ENCODE data around the gene POM121C.
"Not testable (repeated sequence)": the region's sequence is repeated elsewhere in the genome, so short reads cannot be mapped to it uniquely, and the experiment has no call there.

POM121C gene

DNA sequence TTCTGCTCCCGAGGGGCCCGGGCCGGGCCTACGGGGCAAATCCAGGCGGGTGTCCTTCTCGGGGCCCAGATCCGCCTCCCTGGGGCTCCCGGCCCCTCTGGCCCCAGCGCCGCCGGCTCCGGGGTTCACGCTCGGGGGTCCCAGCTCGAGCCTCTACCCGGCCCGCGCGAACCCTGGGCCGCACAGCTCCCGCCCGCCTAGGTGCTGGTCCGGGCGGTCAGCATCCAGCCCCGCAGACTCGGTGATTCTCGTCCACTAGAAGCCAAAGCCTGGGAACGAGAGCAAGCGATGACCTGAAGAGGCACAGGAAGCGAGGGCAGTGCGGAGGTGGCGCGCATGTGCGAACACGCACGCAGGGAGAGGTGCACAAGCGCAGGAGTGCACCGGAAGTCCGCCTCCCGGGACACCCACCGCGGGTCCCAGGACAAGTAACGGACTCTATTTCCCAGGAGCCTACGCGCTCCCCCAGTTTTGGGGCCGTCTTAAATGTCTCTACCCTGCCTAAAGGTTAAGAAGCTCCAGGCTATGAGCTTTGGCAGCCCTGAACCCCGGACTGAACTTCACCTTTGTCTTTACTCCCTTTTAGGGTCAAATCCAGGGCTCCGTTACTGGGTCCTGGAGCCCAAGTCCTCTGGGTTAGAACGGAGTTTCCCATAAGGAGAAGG is at the start of gene POM121C:
TSS of gene POM121C (minus strand) at position 321 of the 665 bp plus-strand sequence. CDS start 44,803 bp downstream, outside the sequence.
- DNase-seq = peak; percentile 84

DNA sequence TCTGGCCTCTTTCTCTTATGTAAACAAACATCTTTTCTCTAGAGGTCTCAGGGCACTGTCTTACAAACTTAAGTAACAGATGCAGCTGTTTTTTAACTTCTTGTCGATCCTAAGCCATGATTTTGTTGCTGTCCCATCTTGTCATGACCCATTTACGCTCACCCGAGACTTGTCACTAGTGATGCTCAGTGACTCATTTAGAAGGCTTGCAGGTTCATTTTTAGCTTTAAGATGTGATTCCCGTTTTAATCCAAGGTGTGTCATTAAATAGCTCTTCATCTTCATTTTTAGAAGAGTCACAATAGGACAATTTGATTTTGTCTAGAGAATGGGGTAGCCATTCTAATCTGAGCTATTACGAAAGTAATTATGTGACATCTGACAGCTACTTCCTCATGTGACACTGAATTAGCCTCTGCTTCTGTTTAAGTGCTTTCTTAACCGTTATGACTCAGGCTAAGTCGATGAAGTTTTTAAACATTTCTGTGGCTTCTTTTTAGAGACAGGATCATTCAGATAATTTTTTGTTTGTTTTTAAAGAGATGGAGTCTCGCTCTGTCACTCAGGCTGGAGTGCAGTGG is 48.7 kb upstream of the POM121C start:
- peak; percentile 91 for DNase-seq

DNA sequence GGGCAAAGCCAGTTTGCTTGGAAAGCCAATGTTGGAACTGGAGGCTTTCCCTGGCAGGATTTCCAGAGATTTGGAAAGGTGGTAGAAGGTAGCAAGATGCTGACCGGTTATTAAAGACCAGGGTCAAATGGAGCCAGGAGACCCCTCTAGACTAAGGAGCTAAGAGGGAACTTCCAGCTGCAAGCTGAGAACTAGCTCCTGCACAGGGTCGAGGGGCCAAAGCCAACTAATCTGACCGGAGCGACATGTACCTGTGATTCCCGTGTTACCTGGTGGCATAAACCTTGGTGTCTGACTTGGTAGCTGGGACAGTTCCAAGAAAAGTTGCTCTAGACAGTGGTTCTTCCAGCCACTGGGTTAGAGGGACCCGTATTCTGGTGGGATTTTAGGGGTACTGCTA is 47.8 kb upstream of the POM121C start:
- no peak for DNase-seq

GRCh38 chr7:75532639-75533038 is 46.5 kb upstream of the POM121C start:
- no peak for DNase-seq

- DNase-seq = no peak
These were observed 45.3 kb upstream of the POM121C start for GRCh38 chr7:75531359-75531821.

GRCh38 chr7:75527224-75527722 is 41.2 kb upstream of the POM121C start:
- peak; percentile 9 for DNase-seq

DNA sequence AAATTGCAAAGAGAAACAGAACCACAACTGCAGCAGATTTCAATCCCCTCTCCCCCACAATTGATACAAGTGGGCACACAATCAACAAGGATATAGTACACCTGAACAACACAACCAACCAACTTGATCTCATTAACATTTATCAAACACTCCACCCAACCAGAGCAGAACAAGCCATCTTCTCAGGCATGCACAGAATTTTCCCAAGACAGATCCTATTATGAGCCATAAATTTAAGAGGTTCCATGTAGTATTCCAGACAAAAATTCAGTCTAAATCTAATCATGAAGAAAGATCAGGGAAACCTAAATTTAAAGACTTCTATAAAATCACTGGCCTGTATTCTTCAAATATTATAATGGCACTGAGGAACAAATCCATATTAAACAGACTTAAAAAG is 35.6 kb upstream of the POM121C start:
- not testable (repeated sequence) for DNase-seq

DNA sequence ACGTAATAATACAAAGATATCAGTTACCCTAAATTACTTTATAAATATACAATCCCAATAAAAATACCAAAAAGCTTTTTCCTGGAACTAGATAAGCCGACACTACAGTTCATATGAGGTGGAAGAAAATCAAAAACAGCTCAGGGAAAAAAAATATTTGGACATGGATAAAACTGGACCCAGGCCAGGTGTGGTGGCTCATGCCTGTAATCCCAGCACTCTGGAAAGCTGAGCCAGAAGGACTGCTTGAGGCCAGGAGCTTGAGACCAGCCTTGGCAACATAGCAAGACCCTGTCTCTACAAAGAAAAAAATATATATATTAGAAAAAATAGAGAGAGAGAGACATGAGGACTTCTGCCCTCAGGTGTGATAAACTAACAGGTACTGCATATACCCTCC is 32.7 kb upstream of the POM121C start:
- not testable (repeated sequence) for DNase-seq

- not testable (repeated sequence) for DNase-seq
These were observed 22.9 kb upstream of the POM121C start for GRCh38 chr7:75509033-75509432.

DNA sequence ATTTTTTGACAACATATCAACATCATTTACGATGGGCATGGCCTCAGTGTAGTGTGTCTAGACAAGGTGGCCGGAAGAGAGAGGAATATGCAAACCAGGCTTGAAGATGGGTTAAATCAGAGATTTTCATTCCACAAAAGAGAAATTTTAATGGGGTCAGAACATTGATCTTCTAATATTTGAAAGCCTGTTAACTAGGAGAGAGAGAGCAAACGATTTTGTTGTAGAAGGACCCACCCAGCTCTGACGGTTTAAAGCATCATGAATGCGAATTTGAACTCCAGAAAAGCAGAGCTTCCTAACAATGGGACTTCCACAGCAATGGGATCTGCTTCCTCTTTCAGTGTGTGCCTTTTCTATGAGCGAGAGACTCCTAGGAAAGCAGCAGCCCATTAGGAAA is 5.9 kb upstream of the POM121C start, which contains the start of gene SPDYE5:
TSS of gene SPDYE5 (plus strand) at position 301 of the 400 bp plus-strand sequence. CDS start 1,728 bp downstream, outside the sequence.
- DNase-seq = not testable (repeated sequence)

DNA sequence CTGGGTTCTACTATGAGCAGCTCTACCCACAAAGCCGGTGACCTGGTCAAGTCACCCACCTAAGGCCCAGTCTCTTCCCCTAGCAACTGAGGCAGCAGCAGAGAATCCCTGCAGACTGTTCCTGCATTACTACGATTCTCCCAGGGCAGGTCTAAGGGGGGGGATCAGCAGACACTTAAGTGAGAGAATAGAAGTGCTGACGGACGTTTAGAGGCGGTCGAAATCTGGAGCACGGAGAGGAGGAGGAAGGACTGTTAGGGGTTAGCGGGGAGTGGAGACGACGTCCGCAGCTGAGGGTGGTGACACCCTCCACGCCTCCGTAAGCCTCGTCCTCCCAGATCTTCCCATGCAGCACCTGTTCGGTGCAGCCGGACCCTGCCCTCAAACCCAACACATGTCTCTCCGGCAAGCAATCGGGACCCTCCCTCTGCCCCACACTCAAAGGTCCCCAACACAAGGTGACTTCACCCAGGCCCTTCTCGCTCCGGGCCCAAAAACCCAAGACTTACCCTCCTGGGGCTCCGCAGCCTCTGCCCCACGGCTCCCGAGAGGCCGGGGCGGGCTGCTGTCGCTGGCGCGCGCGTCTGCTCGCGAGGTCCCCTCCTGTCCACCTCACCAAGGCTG is 632 bp downstream of the POM121C start:
- DNase-seq = not testable (repeated sequence)

GRCh38 chr7:75480313-75480712 is 5.8 kb downstream of the POM121C start:
- DNase-seq = not testable (repeated sequence)

DNA sequence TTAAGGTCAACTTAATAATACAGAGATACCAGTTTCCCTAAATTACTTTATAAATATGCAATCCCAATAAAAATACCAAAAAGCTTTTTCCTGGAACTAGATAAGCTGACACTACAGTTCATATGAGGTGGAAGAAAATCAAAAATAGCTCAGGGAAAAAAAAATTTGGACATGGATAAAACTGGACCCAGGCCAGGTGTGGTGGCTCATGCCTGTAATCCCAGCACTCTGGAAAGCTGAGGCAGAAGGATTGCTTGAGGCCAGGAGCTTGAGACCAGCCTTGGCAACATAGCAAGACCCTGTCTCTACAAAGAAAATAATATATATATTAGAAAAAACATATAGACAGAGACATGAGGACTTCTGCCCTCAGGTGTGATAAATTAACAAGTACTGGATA is 8.6 kb downstream of the POM121C start:
- not testable (repeated sequence) for DNase-seq

- not testable (repeated sequence) for DNase-seq
These were observed 15.9 kb downstream of the POM121C start for GRCh38 chr7:75470166-75470565.

DNA sequence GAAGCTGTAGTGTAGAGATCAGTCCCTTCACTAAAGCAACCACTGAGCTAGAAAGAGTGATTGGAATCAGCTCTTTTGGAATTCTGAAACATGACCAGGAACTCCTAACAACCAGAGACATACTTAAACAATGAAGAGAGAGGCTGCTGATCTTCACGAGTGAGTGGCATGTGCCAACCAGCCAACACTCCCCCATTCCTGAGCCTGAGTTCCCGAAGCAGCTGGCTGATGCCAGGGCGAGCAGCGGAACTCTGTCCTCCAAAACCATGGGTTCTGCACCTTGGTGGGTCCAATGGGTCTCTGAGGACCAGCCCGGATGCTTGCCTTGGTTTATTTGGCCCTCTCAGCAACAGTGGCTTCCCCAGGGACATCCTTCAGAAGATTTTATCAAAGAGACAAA is 25.6 kb downstream of the POM121C start:
- DNase-seq = not testable (repeated sequence)

DNA sequence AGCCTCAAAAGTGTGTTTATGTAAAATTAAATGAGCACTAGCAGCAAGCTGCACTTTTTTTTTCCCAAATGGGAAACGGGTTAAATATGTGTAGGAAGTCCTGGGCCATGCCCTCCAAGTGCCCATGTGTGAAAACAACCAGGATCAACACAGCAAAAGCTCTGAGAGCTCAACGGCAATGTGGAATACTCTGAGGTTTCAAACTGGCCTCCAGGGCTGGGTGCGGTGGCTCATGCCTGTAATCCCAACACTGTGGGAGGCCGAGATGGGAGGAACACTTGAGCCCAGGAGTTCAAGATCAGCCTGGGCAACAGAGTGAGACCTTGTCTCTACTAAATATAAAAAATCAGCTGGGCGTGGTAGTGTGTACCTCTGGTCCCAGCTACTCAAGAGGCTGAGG is 28.1 kb downstream of the POM121C start:
- not testable (repeated sequence) for DNase-seq

- peak; percentile 64 for DNase-seq
These were observed 29.7 kb downstream of the POM121C start for GRCh38 chr7:75456403-75456802.

DNA sequence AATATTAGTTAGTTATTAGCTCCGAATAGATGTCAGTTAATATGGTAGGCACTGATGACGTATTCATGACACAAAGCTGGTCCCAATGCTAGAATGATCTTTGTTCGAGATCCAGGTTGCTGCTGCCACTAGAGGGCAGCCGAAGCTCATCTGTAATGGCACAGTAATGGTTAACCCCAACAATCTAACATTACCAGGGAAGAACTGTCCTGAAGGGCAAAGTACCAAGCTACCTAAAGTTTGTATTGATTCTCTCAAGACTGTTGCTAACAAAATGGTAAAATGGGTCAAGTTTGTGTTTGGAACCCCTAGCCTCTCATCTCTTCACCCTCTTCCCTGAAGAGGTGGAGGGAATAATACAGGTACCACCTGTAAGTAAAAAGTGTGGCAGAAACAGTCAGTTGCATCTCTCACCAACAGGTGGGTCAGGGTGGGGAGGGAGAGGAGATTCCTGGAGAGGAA is 33.6 kb downstream of the POM121C start:
- not testable (repeated sequence) for DNase-seq

DNA sequence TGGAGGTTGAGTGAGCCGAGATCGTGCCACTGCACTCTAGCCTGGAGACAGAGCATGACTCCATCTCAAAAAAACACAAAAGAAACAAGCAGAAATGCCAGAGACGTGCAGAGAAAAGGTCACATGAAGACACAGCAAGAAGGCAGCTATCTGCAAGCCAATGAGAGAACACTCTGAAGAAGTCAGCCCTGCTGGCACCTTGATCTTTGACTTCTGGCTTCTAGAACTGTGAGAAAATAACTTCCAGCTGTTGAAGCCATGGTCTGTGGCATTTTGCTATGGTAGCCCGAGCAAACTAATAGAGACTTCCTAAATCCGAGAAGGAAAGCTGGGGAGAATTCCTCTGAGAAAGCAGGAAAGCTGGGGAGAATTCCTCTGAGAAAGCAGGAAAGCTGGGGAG is 36.2 kb downstream of the POM121C start:
- DNase-seq = not testable (repeated sequence)

GRCh38 chr7:75442465-75443111 is 43.5 kb downstream of the POM121C start:
- not testable (repeated sequence) for DNase-seq

- DNase-seq = not testable (repeated sequence)
These were observed 44.0 kb downstream of the POM121C start for GRCh38 chr7:75442101-75442464.

GRCh38 chr7:75439000-75439399 is 47.1 kb downstream of the POM121C start:
- not testable (repeated sequence) for DNase-seq

DNA sequence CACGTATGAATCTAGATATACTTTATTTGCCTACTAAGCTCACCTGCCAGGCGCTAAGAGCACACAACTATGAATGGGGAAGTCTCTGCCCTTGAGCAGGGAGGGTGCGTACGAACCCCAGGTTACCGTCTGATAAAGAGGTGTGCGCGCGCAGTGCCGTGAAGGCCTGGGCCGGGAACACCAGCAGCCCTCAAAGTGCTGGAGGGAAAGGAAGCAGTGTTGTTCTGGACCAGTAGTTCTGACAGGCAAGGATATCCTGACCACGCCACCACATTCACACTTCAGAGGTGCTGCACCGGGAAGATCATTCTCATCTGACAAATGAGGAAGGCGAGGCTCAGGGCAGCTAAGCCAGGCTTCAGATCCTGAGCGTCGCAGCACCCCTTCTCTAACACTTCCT is 62.6 kb downstream of the POM121C start:
- DNase-seq = not testable (repeated sequence)

Measured in inflammatory macrophage treated with lipopolysaccharide for 4 hours (primary cell).